HG03439 (cell line): ENCODE data around the gene ERMN.
"Not testable (repeated sequence)": the region's sequence is repeated elsewhere in the genome, so short reads cannot be mapped to it uniquely, and the experiment has no call there.

Experiments
- ATAC-seq: cut with Tn5 transposase; IDR thresholded peaks from one replicate; pipeline ENCODE4 v1.9.1; 2021; ENCODE audit warnings: mild to moderate bottlenecking, moderate library complexity; ENCODE audit not compliant: unreplicated experiment

Gene ERMN

DNA sequence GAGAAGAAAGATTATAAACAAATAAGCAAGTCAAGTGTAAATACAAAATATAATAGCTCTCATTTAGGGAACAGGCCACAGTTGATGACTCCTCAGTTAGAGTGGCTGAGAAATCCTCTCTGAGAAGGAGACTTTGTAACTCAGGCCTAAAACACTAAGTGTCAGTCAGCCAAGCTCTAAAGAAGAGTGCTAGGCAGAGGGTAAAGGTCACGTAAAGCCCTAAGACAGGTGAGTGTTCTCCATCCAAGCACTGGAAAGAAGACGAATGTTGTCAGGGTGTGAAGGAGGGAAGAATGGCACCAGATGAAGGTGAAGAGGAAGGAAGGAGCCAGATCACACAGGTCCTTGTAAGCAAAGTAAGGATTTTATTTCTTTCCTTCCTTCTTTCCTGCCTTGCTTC, 24.3 kb downstream of the ERMN start:
- no peak for ATAC-seq

DNA sequence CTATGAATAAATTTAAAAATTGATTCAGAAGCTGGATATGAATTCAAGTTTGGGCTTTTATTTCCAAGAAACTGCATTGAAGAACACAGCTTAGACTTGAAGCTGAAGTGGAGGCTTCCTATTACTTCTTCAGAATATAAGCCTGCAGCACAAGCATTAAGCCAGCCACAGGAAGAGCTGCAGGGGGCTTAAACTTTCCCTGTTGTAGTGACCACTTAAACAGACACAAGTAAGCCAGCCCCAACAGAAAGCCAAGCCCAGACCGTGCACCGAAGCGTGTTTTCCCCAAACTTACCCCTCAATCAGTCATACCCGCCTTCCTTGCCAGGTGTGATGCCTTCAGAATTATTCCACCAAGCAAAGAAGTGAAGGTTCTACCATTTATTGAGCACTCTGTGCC, 28.7 kb downstream of the ERMN start:
- no peak for ATAC-seq

DNA sequence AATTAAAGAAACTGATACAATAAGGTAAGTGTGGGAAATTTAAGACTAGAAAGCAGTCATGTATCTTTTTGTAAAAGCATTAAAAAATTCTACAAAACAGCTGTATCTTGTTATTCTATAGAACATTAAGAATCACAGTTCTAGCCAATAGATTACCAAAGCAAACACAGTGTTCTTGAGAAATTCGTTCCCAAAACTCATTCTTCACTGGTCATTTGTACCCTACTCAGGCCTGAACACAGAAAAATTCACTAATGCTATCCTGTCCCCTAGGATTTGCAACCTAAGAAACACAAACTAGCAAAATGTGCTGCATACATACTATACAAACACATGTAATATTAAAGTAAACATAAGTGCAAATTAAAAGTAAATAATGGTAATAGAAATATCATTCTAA, 29.1 kb downstream of the ERMN start:
- ATAC-seq = no peak

DNA sequence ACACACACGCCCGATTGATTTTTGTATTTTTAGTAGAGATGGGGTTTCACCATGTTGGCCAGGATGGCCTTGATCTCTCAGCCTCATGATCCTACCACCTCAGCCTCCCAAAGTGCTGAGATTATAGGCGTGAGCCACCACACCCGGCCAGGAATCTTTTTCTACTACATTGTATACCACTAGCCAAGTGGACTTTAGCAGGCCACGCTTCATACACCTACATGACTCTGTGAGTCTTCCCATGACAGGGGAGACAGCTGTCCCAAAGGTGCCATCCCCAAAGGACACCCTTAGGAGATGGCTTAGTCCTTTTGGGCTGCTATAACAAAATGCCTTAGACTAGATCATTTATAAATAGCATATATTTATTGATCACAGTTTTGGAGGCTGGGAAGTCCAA, 32.8 kb downstream of the ERMN start:
- ATAC-seq = no peak

DNA sequence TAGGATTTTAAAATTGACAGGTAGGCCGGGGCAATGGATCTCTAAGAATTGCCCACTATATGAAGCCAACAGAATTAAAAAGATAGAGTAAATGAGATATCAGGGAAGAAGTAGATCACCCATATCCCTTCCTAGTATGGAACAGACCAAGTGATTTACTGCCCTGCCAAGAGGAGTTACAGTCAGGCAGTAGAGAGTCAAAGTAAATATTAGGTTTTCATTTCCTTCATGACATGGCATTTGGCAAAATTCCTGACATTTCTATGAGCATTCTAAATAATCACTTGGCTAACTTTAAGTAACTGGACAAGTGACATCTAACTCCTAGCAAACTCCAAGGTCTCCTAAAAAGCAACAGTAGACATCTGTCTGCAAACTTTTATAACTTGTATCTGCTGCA, 34.6 kb downstream of the ERMN start:
- no peak for ATAC-seq

DNA sequence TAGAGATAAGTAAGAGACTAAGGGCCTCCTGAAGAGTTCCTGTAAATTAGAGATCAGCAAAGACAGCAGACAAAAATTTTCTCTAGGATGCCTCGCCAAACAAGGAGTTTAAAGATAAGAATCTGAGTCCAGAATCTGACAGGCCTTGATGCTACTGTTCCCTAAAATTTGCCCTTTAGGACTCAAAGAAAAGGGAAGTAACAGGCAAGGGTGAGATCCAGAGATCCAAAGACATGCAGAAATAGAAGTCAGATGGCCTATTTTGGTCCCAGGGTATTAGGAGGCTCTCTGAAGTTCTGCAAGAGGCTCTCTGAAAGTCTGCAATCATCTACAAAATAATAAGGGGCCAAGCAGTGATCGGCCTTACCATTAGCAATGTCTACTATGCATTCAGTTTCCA, 35.1 kb downstream of the ERMN start:
- ATAC-seq = no peak

DNA sequence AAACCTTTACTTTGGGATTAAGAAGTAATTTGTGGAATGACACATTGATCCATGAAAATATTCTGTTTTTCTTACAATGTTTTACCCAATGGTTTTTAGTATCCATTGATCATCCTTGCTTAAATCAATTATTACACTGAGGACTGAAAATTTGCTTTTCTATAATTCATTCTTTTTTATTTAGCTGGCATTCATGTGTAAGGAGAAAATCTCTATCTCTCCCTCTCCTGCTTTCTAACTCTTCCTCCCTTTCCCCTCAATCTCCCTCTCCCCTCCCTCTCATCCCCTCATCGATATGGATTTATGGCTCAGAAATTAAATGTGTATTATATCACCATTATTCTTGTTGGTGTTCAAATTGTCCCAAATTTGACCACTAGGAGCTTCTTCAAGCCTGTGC, 38.5 kb downstream of the ERMN start:
- no peak for ATAC-seq

DNA sequence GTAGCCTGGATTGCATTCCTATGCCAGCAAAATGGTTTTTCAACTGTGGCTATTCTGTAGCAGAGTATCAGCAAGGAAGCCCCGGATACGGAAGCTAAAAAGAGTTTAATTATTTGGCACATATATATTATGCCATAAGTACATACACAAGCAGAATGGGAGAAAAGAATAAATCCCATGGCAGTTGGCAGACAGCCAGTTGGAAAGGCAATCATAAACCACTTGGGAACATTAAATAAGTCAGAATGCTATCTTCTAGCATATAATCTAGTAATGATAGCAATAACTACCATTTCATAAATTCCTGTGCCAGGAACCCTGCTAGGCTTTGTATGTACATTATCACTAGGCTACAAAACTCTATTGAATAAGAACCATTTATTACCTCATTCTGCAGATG, 42.2 kb downstream of the ERMN start:
- no peak for ATAC-seq

DNA sequence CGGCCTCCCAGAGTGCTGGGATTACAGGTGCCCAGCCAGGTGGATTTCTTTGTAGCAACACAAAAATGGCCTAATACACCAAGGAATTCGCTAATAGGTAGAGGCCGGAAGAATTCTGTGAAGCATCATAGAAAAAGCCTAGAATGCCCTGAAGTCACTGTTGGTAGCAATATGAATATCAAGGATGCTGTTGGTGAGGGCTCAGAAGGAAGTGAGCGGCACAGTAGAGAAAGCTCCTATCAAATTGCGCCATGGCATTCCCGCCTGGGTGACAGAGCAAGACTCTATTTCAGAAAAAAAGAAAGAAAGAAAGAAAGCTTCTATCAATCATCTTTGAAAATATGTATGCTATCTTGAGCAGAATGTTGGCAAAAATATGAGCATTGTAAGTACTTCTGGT, 44.3 kb downstream of the ERMN start:
- ATAC-seq = no peak

DNA sequence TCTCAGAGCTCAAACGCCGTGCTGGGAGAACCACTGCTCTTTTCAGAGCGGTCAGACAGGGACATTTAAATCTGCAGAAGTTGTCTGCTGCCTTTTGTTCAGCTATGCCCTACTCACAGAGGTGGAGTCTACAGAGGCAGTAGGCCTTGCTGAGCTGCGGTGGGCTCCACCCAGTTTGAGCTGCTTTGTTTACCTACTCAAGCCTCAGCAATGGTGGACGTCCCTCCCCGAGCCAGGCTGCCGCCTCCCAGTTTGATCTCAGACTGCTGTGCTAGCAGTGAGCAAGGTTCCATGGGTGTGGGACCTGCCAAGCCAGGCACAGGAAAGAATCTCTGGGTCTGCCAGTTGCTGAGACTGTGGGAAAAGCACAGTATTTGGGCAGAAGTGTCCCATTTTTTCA, 46.3 kb downstream of the ERMN start:
- not testable (repeated sequence) for ATAC-seq

DNA sequence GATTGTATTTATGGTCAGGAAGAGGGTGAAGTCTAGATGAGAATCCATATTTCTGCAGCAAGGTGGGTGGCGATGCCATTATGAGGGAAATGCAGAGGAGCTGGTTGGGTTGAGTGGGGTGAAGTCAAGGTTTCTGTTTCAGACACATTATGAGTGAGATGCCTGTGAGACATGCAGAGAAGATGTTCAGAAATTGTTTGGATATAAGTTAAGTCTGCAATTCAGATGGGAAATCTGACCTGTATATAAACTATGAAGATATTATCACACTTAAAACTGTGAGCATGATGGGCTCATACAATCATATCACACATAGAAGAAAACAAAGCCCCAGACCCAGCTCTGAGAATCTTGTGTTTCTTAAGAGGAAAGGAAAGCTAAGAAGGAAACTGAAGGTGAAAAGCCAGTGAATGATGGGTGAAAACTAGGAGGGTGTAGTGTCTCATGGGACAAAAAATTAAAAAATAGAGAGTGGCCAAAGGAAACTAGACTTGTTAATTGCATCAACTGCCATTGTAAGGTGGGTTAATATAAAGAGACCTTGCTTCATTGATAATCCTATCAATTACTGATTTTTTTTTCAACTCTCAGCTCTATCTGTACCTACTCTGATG, 53.9 kb downstream of the ERMN start:
- ATAC-seq = peak; percentile 63

DNA sequence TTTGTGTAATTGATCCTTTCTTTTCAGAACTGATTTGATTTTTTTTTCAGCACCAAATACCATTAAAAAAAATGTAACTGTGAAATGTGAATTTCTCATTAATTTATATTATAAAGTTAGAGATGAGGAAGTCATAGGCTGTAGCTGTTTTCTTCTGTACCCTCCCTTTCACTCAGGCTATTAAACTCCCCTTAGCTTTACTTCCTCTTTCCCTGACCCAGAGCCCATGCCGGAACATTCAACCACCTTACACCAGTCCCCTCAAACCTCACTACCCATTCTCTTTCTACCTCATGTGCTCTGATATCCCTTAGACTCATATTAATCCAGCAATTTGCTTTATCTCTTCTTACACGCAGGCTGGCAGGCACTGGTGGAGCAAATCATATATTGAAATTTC, 55.7 kb downstream of the ERMN start:
- ATAC-seq = no peak

DNA sequence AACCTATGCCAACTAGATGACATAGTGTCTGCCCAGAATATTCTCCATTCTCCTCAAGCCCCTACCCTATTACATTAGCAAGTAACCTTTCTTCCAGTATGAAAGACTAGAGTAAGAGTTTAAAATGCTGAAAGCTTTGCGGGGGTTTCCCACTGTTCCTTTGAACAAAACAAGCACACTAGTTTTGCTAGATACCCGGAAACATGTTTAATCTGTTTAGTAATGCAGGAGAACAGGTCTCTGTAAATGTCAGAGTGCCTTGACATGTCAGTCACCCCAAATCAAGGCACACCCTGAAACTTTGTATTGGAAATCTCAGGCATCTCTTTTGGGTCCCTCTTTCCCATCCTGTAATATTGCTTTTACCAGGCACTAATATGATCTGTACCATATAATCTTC, 56.6 kb downstream of the ERMN start:
- ATAC-seq = no peak
